22Rv1 (cell line): ENCODE results near the gene PADI1.
"Not testable (repeated sequence)": the region's sequence is repeated elsewhere in the genome, so short reads cannot be mapped to it uniquely, and the experiment has no call there.

Experiments
- H3K27ac ChIP-seq: fragments of 450-650 bp; 2 replicates; pipeline ENCODE4 v1.5.1; 2017
- ZFX ChIP-seq: fragments of 450-650 bp; IDR thresholded peaks from 2 replicates; pipeline ENCODE4 v1.6.1; 2017; ENCODE audit warnings: antibody characterized with exemption, borderline replicate concordance
- TF ChIP-seq, protein P1 (sequence below): fragments of 450-650 bp; IDR thresholded peaks from 2 replicates; pipeline ENCODE4 v1.5.1; 2017; ENCODE audit warnings: mild to moderate bottlenecking

PADI1 gene

DNA sequence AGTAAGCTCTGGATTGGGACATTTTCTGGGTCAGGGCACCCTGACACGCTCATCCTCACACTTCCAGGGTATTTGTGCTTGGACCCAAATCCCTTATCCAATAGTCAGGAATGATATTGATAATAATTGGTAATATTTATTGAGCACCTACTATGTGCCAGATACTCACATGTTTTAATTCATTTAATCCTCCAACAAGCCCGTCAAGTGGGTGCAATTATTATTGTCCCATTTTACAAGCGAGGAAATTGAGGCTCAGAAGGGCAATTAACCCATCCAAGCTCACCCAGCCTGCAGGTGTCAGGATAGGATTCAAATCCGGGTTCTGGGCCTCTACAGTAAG is 32.6 kb downstream of the PADI1 start:
- TF ChIP-seq, protein P1, sequence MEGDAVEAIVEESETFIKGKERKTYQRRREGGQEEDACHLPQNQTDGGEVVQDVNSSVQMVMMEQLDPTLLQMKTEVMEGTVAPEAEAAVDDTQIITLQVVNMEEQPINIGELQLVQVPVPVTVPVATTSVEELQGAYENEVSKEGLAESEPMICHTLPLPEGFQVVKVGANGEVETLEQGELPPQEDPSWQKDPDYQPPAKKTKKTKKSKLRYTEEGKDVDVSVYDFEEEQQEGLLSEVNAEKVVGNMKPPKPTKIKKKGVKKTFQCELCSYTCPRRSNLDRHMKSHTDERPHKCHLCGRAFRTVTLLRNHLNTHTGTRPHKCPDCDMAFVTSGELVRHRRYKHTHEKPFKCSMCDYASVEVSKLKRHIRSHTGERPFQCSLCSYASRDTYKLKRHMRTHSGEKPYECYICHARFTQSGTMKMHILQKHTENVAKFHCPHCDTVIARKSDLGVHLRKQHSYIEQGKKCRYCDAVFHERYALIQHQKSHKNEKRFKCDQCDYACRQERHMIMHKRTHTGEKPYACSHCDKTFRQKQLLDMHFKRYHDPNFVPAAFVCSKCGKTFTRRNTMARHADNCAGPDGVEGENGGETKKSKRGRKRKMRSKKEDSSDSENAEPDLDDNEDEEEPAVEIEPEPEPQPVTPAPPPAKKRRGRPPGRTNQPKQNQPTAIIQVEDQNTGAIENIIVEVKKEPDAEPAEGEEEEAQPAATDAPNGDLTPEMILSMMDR, result no peak
- no peak for TF ChIP-seq ZFX
- no peak overlapping the region for H3K27ac ChIP-seq

DNA sequence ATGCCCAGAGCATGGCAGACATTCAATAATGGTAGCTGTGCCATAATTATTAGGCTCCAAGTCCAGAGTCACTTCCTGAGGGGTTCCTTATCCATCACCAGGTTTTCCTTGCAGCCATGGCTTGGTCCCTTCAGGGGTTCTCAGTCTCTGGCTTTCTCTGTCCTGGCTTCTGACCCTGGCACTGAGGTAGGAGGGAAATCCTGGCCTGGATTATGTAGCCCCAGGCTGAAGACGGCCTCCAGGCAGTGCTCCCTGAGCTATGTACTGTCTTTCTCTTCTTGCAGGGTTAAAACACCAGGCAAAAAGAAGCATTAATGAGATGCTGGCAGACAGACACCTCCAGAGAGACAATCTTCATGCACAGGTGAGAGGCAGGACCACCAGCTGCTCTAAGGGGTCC is 34.5 kb downstream of the PADI1 start:
- TF ChIP-seq ZFX, result no peak
- TF ChIP-seq, protein P1, result no peak
- no peak overlapping the region for H3K27ac ChIP-seq

DNA sequence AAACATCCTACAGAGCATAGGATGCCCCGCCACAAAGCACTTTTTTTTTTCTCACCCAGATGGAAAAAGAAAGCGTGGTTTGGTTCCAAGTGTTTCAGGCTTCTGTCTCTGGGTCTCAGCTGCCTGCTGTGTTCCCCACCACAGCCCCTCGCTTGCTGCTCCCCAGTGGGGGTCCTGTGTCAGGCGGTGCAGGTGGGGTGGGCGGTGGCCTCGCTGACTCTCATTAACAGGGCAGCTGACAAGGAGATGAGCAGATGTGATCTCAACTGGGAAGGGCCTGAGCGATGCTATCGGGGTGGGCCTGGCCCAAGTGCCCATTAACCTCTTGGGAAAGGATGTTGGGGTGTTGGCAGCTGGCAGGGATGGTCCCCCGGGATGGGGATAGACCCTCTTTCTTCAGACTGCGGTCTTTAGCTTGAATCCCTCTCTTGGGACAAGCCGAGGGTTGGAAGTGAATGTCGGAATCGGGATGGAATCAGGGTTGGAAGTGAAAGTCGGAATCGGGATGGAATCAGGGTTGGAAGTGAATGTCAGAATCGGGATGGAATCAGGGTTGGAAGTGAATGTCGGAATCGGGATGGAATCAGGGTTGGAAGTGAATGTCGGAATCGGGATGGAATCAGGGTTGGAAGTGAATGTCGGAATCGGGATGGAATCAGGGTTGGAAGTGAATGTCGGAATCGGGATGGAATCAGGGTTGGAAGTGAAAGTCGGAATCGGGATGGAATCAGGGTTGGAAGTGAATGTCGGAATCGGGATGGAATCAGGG is 36.3 kb downstream of the PADI1 start:
- not testable (repeated sequence) for H3K27ac ChIP-seq

DNA sequence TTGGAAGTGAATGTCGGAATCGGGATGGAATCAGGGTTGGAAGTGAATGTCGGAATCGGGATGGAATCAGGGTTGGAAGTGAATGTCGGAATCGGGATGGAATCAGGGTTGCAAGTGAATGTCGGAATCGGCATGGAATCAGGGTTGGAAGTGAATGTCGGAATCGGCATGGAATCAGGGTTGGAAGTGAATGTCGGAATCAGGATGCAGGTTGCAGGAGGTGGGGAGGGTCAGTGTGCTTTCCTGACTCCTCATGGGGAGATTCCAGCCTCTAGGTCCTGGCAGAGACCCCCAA is 36.8 kb downstream of the PADI1 start:
- not testable (repeated sequence) for H3K27ac ChIP-seq

DNA sequence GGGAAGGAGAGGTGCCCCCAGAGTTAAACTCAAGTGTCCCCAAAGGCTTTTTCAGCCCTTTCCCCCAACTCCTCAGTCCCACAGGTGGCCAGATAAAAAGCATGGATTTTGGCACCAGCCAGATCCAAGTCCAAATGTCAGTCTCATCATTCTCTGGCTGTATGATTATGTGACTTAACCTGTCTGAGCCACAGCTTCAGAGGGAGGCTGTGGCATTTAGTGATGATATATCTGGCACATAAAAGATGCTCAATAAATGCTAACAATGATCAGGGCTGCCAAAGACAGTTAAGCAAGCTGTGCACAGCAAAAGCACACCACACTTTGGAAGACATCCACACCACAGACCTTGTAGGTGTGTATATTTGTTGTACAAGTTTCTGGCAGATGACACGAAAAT is 38.3 kb downstream of the PADI1 start:
- H3K27ac ChIP-seq, result no peak overlapping the region
- TF ChIP-seq, protein P1, result no peak
- no peak for TF ChIP-seq ZFX

DNA sequence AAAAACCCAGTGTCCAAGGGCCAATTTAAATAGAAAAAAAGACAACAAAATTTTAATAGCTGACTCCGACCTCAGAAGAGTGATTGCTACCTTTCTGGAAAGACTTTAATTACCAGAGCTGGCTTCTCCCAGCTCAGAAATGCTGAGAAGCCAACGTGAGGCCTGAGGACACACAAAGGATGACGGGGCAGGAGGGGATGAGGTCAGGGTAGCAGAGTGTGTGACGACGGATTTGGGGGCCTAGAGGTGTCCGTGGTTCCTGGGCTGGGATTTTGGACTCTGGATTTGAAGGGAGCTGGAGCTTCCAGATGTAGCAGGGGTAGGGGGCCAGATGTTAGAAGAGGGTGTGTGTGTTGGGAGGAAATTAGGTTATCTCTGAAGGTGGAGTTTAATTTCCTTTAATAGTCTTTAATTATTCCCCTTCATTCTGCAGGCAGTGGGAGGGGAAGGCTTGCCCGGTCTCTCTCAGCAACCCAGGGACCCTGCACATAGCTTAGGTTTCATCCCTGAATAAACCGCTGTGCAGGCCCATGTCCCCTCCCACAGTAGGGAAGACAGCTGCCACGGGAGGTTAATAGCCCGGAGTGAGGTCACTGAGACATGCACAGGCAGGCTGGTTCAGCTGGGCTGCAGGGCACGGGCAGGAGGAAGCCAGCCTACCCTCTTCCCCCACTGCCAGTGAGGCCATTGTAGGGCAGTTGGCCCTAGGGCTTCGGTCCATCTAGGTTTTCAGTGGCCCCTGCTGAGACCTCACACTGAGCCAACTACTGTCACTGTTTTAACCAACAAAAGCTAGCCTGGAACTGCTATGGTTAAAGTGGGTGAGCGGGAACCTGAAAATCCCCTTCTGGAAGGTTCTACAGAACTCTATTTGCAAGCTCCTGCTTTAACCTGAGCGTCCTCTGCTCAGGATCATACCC is 40.2 kb downstream of the PADI1 start:
- no peak overlapping the region for H3K27ac ChIP-seq
- TF ChIP-seq ZFX, result no peak
- TF ChIP-seq, protein P1, result no peak

DNA sequence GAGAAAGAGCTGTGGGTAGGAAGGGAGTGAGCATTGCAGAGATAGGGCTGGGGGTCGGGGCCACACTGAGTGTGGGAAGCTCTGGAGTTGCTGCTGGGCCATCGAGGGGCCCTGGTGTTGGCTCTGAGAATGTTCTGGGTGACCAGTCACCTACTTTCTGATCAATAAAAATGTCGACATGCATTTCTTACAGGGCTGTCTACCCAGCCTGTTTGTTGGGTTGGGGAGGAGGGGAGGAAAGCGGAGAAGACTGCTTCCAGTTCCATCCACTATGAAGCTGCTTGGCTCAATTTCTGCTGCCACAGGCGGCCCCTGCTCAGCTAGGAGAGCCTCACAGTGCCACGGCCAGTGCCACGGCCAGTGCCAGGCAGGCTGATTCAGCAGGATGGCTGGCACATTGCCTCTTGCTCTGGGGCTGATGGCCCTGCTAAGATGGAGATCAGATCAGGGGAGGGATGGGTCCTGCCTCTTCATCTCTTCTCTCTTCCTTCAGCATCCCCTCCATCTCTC is 40.9 kb downstream of the PADI1 start:
- no peak for TF ChIP-seq ZFX
- TF ChIP-seq, protein P1, result no peak

DNA sequence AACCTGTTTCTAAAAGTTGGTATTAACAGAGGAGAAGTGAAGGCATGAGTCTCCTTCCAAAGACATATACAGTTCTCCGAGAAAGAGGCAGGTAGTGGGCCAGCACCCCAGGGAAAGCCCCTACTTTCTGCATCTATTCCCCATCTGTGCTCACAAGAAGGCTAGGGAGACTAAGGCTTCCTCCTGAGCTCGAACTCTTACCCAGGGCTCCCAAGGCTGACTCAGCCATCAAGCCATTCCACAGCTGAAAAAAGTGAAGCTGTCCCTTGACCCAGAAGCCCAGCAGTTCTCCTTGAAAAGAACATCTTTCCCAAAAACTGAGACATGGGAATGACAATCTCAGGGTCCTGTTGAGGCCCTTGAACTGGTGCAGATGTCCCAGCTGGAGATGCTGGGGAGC is 42.0 kb downstream of the PADI1 start:
- H3K27ac ChIP-seq, result no peak overlapping the region
- no peak for TF ChIP-seq ZFX
- TF ChIP-seq, protein P1, result no peak

More for the DNA sequence above, 40.9 kb downstream of the PADI1 start:
- no peak overlapping the region for H3K27ac ChIP-seq
